T-helper 9 cell (primary cell): Measurements from ENCODE around the gene CEP104.

Source experiments
- DNase-seq: peaks from one replicate; pipeline ENCODE4 v3.0.0-alpha.2; 2020
- total RNA-seq, 2 donors: gene quantifications; one replicate each; lab custom pipeline; 2026; lab: John Stamatoyannopoulos, UW

Gene CEP104
- total RNA-seq, result 35.0 to 63.1 reads per million in 2 donors

GRCh38 chr1:3856923-3857790 lies at the start of gene CEP104, which contains the start of gene DFFB:
TSS of gene CEP104 (minus strand) at chr1:3857211. CDS start at chr1:3852407, 4,804 bp downstream.
TSS of gene DFFB (plus strand) at chr1:3857476. CDS start at chr1:3857604, 128 bp downstream.
- DNase-seq, result peak; percentile 94

DNA sequence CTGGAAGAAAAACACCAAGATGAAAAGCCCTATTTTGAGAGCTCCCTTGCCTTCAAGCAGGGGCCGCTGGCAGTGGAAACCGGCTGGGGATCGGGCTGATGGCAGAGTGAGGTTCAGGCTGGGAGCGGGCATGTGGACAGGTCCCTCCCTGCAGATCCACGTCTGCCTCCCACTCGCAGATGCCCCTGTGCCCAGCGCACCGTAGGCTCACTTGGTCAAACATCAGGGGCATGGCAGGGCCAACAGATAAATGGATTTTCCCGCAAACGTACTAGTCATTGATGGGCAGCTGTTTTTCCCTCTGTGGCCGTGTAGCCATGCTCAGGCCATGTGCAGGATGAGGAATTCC lies 49.6 kb upstream of the CEP104 start:
- DNase-seq, result no peak

DNA sequence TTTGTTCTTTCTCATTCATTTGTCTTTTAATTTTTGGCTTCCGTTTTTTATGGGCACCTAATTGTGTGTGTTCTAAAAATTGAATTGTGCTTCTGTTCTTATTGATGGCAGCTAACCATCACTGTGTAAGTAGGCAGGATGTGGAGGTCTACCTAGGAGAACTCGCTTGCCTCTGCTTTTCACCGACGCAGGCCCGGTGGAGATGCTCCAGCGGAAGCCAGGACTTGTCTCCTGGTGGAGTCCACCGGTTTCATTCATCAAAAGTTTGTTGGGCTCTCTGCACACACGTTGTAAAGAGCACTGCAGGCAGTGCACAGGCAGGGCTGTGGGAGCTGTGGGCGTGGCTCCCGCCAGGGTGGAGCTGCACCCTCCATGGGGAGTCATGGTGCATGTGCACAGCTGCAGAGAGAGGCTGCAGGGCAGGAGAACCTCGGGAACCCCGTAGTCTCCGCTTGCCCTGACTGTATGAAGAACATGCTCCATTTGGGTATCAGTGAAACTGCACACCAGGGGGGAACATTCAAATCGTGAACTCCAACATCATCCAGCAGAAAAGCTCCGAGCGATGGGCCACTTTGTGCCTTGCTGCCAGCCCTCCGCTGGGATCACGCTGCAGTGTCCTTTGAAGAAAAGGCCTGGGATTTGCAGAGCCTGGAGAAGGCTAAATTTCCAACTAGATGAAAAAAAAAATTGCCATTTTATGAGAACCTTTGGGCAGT lies 49.1 kb upstream of the CEP104 start:
- DNase-seq, result no peak

DNA sequence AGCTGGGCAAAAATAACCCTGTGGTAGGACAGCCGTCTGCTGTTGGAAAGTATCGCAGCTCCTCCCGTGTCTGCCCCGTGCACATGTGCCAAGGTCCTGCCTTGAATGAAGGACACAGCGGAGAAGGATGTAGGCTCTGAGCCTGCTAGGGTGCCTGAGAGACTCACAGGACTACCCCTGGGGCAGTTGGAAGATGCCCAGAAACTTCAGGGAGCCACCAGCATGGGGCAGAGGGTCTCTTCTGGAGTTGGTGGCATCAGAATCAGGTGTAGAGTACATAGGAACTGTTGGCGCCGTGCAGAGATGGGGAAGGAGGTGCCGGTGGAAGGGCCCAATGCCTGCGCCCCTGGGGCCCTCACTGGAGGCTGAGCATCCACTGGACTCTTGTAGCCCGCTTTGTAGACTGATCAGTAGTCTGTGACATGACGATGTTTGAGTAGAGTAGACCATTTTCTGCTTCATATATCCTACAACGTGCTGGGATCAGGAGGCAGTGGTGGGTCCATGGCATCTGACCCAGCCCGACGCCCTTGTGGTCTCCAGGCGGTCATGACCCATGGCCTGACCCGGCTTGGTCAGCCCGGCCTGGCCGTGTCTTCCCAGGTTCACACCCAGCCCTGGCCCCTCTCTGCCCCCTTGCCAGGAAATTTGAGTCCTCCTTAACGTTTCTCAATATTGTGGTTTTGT lies 48.4 kb upstream of the CEP104 start:
- DNase-seq, result no peak

DNA sequence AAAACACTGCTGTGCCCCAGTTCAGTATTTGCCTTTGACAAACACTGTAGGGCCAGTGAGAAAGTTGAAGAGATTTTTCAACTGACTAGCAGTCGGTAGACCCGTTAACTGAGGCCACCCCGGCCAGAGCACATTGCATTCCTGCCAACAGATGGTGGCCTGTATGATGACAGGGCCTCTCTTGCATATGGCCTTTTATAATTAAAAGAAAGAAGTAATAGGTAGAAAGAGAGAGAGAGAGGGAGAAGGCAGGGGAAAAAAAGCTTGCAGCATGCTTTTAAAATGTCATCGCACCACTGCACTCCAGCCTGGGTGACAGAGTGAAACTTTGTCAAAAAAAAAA lies 47.8 kb upstream of the CEP104 start:
- DNase-seq, result no peak

- DNase-seq, result no peak
Observed at GRCh38 chr1:3904006-3904842, 47.2 kb upstream of the CEP104 start.

DNA sequence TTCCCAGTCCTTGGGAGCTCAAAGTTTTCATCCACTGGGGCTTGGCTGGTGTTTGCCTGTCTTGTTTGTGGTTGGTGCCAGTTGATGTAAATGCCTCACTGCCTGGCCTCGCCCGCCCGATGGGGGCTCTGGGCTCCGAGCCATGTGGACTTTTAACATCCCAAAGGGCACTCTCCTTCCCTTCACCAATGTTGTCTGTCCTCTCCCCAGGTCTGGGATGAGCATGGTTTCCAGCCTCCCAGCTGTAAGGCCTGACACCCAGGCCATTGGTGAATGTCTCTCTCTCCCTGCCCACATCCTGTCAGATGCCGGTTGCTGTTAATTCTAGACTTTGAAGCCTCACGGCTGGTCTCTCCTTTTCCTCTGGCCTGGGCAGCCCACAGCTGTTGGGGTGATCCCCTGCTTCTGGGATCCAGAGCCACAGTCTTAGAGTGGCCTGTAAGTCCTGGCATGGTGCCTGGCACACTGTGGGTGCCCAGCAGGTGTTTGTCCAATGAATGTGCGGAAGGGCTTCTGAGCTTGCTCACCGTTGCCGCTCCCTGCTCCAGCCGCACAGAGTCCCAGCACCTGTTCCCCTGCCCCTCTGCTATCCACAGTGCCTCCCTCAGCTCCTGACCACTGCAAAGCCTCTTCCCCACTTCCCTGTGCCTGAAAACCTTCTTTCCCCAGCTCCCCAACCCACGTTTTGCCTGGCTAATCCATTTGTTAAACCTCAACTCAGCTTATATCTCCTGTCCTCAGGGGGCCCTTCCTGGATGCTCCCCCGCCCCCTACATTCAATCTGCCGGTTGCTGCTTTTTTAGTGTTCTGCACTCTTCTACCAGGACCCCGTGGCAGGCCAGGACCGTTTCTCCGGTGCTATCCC lies 46.4 kb upstream of the CEP104 start:
- DNase-seq, result no peak

DNA sequence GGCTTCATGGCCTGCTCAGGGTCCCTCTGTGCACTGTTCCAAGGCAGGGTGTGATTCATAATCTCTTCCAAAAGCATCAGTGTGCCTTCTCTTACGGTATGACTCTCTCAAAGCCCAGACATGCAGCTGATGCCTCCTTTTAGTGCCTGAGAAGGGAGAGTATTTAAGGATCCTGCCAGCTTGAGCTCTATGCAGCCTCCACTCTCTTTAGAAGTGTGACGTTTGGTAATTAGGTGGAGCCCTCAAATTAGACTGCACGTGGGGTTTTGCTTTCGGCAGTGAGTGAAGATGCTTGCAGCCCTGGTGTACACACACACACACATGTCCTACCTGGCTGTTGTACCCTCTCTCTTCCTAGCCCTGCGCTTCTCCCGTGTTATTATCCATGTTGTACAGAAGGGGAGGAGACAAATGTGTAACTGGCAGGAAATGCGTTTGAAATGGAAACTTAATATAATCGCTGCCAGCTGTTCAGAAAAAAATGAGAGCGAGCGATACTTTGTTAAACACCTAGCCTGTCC lies 45.6 kb upstream of the CEP104 start:
- DNase-seq, result no peak

DNA sequence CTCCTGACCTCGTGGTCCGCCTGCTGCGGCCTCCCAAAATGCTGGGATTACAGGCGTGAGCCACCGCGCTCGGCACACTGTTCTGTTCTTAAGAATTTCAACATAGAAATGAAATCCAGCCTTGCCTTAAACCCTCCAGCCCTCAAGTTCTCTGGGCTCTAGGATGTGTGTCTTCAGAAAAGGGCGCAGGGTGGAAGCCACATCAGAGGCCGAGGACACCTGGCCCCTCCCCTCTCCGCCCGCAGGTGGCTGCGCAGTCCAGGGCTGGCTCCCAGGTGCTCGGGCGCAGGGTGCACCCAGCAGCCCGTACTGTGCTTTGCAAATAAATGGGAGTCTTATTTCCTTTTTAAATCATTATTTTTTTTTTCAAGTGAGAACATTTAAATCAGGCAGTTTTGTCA lies 45.1 kb upstream of the CEP104 start:
- DNase-seq, result no peak

- DNase-seq, result peak; percentile 68
Observed at GRCh38 chr1:3900969-3901529, 44.0 kb upstream of the CEP104 start.

DNA sequence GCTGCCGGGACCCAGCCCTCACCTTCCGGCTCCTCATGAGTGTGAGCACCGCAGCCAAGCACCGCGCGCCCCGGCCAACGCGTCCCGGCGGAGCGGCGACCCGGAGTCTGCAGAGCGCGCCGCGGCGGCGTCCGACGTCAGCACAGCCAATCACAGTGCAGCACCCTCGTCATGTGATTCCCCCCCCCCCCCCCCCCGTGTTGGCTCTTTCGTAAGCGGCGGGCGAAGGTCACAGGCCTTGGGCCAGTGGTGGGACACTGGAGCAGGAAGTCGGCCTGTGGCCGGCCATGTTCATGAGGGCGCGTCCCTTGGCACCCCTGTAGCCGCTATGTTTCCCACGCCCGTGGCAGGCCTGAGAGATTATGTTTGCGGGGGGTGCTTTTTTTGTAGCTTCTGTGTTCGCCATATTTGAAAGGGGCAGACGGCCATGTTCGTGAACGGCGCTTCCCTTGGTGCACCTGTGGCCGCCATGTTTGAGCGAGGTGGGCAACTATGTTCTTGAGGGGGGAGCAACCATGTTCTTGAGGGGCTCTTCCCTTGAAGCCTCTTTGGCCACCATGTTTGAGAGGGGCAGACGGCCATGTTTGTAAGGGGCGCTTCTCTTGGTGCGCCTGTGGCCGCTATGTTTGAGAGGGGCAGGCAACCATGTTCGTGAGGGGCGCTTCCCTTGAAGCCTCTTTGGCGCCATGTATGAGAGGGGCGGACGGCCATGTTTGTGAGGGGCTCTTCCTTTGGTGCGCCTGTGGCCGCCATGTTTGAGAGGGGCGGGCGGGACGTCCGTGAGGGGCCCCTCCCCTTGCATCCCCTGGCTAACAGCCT lies 43.3 kb upstream of the CEP104 start, which contains the start of gene C1orf174:
C1orf174 (minus strand) TSS at position 123 of the 819 bp plus-strand sequence; CDS start at position 37, 86 bp downstream.
- DNase-seq, result peak; percentile 86

DNA sequence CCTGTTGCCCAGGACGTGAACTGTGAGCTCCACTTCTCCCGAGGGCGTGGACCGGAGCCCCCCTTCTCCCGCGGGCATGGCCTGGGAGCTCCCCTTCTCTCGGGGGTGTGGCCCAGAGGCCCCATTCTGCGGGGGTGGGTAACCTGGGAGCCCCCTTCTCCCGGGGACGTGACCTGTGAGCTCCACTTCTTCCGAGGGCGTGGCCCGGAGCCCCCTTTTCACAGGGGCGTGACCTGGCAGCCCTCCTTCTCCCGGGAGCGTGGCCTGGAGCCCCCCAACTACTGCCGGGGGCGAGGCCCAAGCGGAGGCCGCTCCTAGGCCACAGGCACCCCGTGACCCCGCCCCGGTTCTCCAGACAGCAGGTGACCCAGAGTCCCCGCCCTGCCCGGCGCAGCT lies 42.7 kb upstream of the CEP104 start:
- no peak for DNase-seq

DNA sequence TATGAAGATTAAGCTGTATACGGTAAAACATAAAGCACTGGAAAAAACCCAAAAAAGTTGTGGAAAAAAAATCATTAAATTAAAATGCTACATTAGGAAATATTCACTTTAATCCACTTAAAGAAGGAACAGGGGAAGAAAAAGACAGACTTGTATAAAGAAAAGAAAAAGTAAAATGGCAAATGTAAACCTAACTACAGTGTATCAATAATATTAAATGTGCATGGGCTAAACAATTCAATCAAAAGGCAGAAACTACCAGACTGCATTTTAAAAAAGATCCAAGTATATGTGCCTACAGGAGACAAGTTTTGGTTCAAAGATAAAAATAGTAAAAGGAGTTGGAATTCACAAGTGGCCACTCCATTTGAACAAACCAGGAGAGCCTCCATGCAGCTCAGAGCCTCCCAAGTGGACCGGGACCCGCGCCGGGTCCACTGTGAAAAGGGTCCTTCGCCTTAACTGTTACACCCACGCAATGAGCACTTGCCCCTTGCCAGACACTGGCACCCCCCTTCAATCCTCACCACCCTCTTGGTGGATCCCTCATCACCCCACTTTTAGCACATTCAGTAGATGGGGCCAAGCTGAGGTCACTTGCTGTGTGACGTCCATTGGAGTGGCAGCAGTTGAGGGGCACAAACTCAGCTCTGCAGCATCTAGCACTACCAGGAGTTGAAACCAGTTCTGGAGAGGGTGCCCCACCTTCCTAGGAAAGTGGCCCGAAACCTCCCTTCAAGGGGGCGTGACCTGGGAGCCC lies 42.2 kb upstream of the CEP104 start:
- no peak for DNase-seq

DNA sequence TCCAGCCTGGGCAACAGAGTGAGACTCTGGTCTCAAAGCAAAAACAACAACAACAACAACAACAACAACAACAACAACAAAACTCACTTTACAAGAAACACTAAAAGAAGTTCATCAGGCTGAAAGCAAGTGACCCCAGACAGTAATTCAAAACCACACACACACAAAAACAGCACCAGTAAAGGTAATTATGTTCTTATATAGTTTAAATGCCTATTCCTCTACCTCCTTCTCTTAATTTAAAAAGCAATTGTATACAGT lies 41.4 kb upstream of the CEP104 start:
- no peak for DNase-seq

DNA sequence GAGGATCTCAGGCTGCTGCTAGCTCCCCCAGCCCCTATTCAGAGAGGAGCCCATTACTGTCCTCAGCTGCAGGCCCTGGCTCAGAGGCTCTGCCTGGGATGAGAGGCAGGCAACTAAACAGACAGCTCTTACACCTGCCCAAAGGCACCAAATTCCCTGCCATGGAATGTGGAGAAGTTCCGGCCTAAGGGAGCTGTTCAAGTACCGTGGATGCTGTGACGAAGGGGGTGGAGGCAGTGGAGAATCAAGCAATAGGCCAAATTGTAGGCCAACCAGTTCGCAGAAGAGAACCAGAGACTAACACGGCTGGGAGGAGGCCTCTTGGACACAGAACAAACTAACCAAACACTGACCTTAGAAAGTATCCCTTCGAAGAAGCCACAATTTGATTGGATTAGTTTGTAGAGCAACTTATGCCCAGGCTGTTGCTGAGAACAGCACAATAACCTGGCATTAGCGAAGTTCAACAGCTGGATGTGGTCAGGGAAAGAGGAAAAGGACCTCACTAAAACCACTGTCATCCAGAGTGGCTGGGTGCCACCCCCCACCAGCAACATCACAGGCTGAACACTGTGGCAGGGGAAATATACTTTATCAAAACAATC lies 39.5 kb upstream of the CEP104 start:
- no peak for DNase-seq

DNA sequence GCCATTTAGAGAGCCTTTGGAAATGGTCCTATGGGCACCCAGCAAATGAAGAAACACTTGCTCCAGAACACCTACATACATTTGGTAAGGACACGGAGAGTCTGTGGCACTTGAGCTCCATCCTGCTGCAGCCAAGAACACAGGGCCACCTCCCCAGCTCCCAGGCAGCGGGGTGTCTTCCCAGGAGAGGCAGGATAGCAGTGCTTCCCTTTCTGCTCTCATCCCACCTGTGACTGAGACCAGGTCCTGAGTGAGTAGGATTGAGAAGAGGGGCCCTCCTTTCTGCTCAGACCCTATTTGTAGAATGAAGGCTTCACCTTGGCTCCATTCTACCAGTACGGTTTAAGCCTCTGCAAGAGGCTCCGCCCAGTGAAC lies 38.9 kb upstream of the CEP104 start:
- DNase-seq, result no peak

DNA sequence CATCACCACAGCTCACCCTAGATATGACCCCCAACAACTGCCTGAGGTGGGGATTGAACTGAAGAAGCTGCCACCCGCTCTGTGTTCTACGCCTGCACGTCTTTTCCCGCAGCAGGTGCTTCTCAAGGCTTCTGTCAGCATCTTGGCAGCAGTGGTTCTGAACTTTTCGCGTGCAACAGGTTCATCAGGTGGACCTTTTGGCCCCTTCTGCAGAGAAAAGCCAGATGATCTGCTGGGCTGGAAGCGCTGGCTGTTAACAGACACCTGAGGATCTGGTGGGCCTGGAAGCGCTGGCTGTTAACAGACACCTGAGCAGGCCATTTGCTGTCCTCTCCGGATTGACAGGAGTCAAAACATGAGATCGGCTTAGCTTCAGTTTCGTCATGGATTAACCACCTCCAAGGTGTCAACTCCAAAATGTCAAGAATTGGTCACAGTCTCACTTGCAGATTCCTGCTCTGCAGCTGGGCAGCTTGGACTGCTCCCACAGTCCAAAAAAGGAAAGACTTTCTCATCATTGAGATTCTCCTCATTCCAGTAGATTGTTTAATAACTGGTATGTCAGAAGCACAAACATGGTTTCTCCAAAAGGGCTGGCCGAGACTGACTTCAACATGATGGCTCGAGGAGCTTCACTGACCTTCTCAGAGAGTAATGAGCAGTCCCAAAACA lies 38.4 kb upstream of the CEP104 start:
- DNase-seq, result no peak

DNA sequence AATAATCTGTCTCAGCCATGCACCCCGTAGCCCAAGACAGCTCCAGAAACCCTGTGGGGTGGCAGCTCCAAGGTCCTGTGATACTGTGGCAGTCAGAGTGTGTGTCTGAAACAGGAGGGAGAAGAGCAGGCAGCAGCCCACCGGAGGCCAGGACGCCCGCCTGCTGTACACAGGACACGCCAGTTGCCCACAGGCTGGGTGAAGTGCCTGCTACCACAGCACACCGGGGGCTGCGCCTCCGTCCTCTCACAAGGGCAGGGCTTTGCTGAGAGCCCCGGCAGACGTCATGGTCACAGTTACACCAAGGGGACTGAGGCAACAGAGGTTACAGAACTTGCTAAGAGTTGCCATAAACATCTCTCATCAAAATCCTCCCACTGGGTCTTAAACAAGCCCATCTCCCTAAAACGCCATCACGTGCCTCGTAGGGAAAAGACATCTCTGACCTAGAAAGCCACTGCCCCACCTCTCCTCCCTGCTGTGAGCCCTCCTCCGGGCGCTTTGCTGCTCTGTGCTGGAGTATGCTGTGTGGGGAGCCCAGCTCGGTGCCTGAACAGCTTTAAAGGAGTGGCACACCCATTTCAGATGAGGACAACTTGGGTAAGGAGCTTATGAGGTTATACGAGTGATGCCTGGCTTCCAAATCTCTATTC lies 37.7 kb upstream of the CEP104 start:
- no peak for DNase-seq
